Neural cell (in vitro differentiated cells): ENCODE data around the gene ST7L. TPM values are rescaled to one million over a fixed set of nuclear protein-coding genes. Genes with fewer than 3 reads are reported as not detected.

ENCODE experiments used
- H2AFZ ChIP-seq: fragments of 200-600, 300-800 bp; sonication (generic), shearing (Covaris generic); 2 replicates; pipeline ENCODE4 v1.6.0; 2014; ENCODE audit warnings: low read depth, mild to moderate bottlenecking, antibody characterized with exemption, low read length, moderate library complexity
- H3F3A ChIP-seq: fragments of 200-600 bp; shearing (Covaris generic); 2 replicates; pipeline ENCODE4 v1.6.1; 2016; ENCODE audit warnings: mild to moderate bottlenecking, moderate library complexity, mixed read lengths, antibody characterized with exemption, low read length; ENCODE audit not compliant: insufficient read depth, poor library complexity, severe bottlenecking
- H3K27ac ChIP-seq: fragments of 200-600, 300-800 bp; sonication (generic), shearing (Covaris generic); 2 replicates; pipeline ENCODE4 v1.5.1; 2014; ENCODE audit warnings: mild to moderate bottlenecking, low read length, moderate library complexity
- H3K27me3 ChIP-seq: fragments of 300-800, 200-600 bp; sonication (generic), shearing (Covaris generic); 2 replicates; pipeline ENCODE4 v1.6.0; 2014; ENCODE audit warnings: mild to moderate bottlenecking, low read depth, low read length, moderate library complexity; ENCODE audit not compliant: insufficient read depth
- H3K36me3 ChIP-seq: fragments of 300-800, 200-600 bp; sonication (generic), shearing (Covaris generic); 2 replicates; pipeline ENCODE4 v1.5.1; 2014; ENCODE audit warnings: mild to moderate bottlenecking, antibody characterized with exemption, low read length, moderate library complexity; ENCODE audit not compliant: insufficient read depth
- H3K4me2 ChIP-seq: fragments of 300-800, 200-600 bp; sonication (generic), shearing (Covaris generic); 2 replicates; pipeline ENCODE4 v1.6.0; 2014; ENCODE audit warnings: mild to moderate bottlenecking, low read length
- H3K4me3 ChIP-seq: fragments of 300-800, 200-600 bp; sonication (generic), shearing (Covaris generic); 2 replicates; pipeline ENCODE4 v1.5.1; 2014; ENCODE audit warnings: mild to moderate bottlenecking, low read length, moderate library complexity
- H3K79me2 ChIP-seq: fragments of 200-600 bp; shearing (Covaris generic); replicated peaks from 2 replicates; pipeline ENCODE4 v1.6.0; 2014; ENCODE audit warnings: mild to moderate bottlenecking, low read length, moderate library complexity; ENCODE audit not compliant: insufficient read depth
- H3K9ac ChIP-seq: fragments of 300-800, 200-600 bp; sonication (generic), shearing (Covaris generic); 2 replicates; pipeline ENCODE4 v1.6.1; 2016; ENCODE audit warnings: mild to moderate bottlenecking, low read length, mixed read lengths
- H3K9me2 ChIP-seq: fragments of 200-600 bp; shearing (Covaris generic); 2 replicates; pipeline ENCODE4 v1.6.1; 2016; ENCODE audit warnings: mild to moderate bottlenecking, low read length, mixed read lengths; ENCODE audit not compliant: insufficient read depth
- H3K9me3 ChIP-seq: fragments of 200-600, 300-800 bp; sonication (generic), shearing (Covaris generic); 2 replicates; pipeline ENCODE4 v1.6.1; 2016; ENCODE audit warnings: mild to moderate bottlenecking, mixed run types, low read length, moderate library complexity, mixed read lengths
- H4K20me1 ChIP-seq: fragments of 200-600 bp; shearing (Covaris generic); 2 replicates; pipeline ENCODE4 v1.6.1; 2016; ENCODE audit warnings: mild to moderate bottlenecking, mixed run types; ENCODE audit not compliant: insufficient read depth
- EP300 ChIP-seq: fragments of 450-650 bp; conservative IDR thresholded peaks from 2 replicates; pipeline ENCODE4 v1.6.1; 2014; ENCODE audit warnings: antibody characterized with exemption, mild to moderate bottlenecking, moderate library complexity; ENCODE audit not compliant: poor library complexity, severe bottlenecking
- EZH2 ChIP-seq: fragments of 200-600, 300-800 bp; shearing (Covaris generic), sonication (generic); IDR thresholded peaks from 2 replicates; pipeline ENCODE4 v1.6.1; 2014; ENCODE audit warnings: antibody characterized with exemption, low read length, borderline replicate concordance, mild to moderate bottlenecking; ENCODE audit not compliant: insufficient read depth, poor library complexity, severe bottlenecking
- MXI1 ChIP-seq: fragments of 450-650 bp; conservative IDR thresholded peaks from 2 replicates; pipeline ENCODE4 v1.6.1; 2014; ENCODE audit warnings: antibody characterized with exemption, mild to moderate bottlenecking; ENCODE audit not compliant: poor library complexity, severe bottlenecking
- POLR2AphosphoS5 ChIP-seq: IDR thresholded peaks from 2 replicates; pipeline ENCODE4 v1.6.1; 2012
- RAD21 ChIP-seq: fragments of 450-650 bp; conservative IDR thresholded peaks from 2 replicates; pipeline ENCODE4 v1.6.1; 2014; ENCODE audit warnings: antibody characterized with exemption, mild to moderate bottlenecking, moderate library complexity
- REST ChIP-seq: IDR thresholded peaks from 2 replicates; pipeline ENCODE4 v1.6.1; 2012; ENCODE audit warnings: borderline replicate concordance
- SMC3 ChIP-seq: fragments of 450-650 bp; conservative IDR thresholded peaks from 2 replicates; pipeline ENCODE4 v1.6.1; 2014; ENCODE audit warnings: antibody characterized with exemption, mild to moderate bottlenecking, moderate library complexity; ENCODE audit not compliant: poor library complexity
- TAF1 ChIP-seq: IDR thresholded peaks from 2 replicates; pipeline ENCODE4 v1.6.1; 2012; ENCODE audit warnings: low read depth
- polyA plus RNA-seq: library from polyadenylated mRNA; depleted of rRNA; stranded (reverse); fragments of >200 nt; gene quantifications from 2 replicates; pipeline ENCODE4 v1.2.3, GENCODE V29; 2014
- TF ChIP-seq, protein P1 (sequence below): fragments of 450-650 bp; IDR thresholded peaks from 2 replicates; pipeline ENCODE4 v1.5.1; 2014; ENCODE audit warnings: antibody characterized with exemption, mild to moderate bottlenecking, moderate library complexity; ENCODE audit not compliant: poor library complexity, severe bottlenecking

ST7L gene
- polyA plus RNA-seq, 1 donor from 2014 or later, result 33.7 TPM

GRCh38 chr1:112634367-112634766 lies 15.4 kb upstream of the ST7L start:
- Histone ChIP-seq H4K20me1 (peaks cover 3% of the 10 kb centered on the region), H3F3A (no peaks in the 10 kb centered on the region), H3K79me2 (peaks cover 83% of the 10 kb centered on the region), H3K36me3 (no peaks in the 10 kb centered on the region), H2AFZ (no peak overlapping the region), H3K27me3 (no peaks in the 10 kb centered on the region), H3K9ac (no peak overlapping the region), H3K4me2 (no peak overlapping the region), H3K27ac (no peak overlapping the region), H3K9me3 (no peaks in the 10 kb centered on the region), H3K4me3 (no peak overlapping the region), H3K9me2 (no peaks in the 10 kb centered on the region)
- TF ChIP-seq SMC3, result no peak
- TF ChIP-seq, protein P1, sequence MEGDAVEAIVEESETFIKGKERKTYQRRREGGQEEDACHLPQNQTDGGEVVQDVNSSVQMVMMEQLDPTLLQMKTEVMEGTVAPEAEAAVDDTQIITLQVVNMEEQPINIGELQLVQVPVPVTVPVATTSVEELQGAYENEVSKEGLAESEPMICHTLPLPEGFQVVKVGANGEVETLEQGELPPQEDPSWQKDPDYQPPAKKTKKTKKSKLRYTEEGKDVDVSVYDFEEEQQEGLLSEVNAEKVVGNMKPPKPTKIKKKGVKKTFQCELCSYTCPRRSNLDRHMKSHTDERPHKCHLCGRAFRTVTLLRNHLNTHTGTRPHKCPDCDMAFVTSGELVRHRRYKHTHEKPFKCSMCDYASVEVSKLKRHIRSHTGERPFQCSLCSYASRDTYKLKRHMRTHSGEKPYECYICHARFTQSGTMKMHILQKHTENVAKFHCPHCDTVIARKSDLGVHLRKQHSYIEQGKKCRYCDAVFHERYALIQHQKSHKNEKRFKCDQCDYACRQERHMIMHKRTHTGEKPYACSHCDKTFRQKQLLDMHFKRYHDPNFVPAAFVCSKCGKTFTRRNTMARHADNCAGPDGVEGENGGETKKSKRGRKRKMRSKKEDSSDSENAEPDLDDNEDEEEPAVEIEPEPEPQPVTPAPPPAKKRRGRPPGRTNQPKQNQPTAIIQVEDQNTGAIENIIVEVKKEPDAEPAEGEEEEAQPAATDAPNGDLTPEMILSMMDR, result no peak
- TF ChIP-seq EZH2, result no peak
- TF ChIP-seq RAD21, result no peak
- no peak for TF ChIP-seq TAF1
- TF ChIP-seq EP300, result no peak
- TF ChIP-seq MXI1, result no peak
- no peak for TF ChIP-seq POLR2AphosphoS5
- TF ChIP-seq REST, result no peak

- Histone ChIP-seq H3K4me3 (no peak overlapping the region), H3K9me3 (no peaks in the 10 kb centered on the region), H3K9me2 (no peaks in the 10 kb centered on the region), H3K79me2 (peaks cover 85% of the 10 kb centered on the region), H4K20me1 (peaks cover 3% of the 10 kb centered on the region), H3K9ac (no peak overlapping the region), H3K36me3 (no peaks in the 10 kb centered on the region), H3K27me3 (no peaks in the 10 kb centered on the region), H2AFZ (no peak overlapping the region), H3F3A (no peaks in the 10 kb centered on the region), H3K27ac (no peak overlapping the region), H3K4me2 (no peak overlapping the region)
- TF ChIP-seq SMC3, result no peak
- TF ChIP-seq EZH2, result no peak
- TF ChIP-seq TAF1, result no peak
- no peak for TF ChIP-seq EP300
- no peak for TF ChIP-seq REST
- TF ChIP-seq, protein P1, result no peak
- no peak for TF ChIP-seq POLR2AphosphoS5
- no peak for TF ChIP-seq RAD21
- no peak for TF ChIP-seq MXI1
Measured at GRCh38 chr1:112633628-112634027, 14.7 kb upstream of the ST7L start.
